HEK293T (cell line): ENCODE results near the gene AEBP1.

Source experiments
- BHLHE40 ChIP-seq: fragments of 450-650 bp; IDR thresholded peaks from 2 replicates; pipeline ENCODE4 v1.6.1; 2016; ENCODE audit warnings: mild to moderate bottlenecking, moderate library complexity, borderline replicate concordance
- ELF4 ChIP-seq: fragments of 450-650 bp; IDR thresholded peaks from 2 replicates; pipeline ENCODE4 v1.6.1; 2017; ENCODE audit warnings: antibody characterized with exemption
- FOXM1 ChIP-seq: fragments of 450-650 bp; IDR thresholded peaks from 2 replicates; pipeline ENCODE4 v1.6.1; 2017; ENCODE audit warnings: mild to moderate bottlenecking, borderline replicate concordance
- L3MBTL2 ChIP-seq: fragments of 450-650 bp; conservative IDR thresholded peaks from 2 replicates; pipeline ENCODE4 v1.6.1; 2016; ENCODE audit warnings: mild to moderate bottlenecking
- TARDBP ChIP-seq: fragments of 450-650 bp; IDR thresholded peaks from 2 replicates; pipeline ENCODE4 v1.6.1; 2016

DNA sequence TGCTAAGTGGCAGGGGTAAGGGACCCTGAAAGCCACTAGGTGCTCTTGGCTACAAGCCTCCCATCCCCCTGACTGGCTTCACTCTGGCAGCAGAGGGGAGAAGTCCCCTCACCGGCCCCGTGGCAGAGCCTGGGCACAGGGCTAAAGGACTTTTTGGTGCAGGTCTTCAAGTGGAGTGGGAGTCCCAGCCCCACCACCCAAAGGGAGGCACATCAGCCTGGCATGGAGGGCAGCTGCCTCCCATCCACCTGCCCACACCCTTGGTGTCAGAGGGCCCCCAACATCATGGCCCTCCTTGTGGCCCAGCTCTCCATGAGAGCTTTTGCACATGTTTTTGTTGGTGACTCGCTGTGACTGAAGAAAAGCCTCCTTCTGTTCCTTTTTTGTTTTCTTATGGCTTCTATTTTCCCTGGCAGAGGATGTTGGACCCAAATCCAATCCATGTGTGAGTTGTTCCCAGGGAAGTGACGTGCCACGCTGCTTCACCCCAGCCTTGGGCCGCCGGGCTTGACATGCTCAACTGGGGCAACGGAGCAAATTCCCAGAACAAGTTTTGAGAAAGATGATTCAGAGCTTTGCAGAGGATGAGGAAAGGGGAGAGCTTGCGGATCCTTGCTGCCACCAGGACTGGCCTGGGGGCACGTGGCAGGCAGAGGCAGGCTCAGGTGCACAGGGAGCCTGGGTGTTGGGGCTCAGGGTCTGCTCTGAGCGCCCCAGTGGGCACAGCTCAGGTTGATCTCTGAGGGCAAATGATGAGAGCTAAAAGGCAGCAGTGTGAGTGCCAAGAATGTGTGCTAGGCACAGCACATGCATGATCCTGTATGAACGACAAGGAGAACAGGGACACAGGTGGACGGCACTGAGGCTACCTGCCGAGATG is 1.9 kb upstream of the AEBP1 start:
- TF ChIP-seq BHLHE40 (no peak), TARDBP (no peak), FOXM1 (no peak), ELF4 (no peak), L3MBTL2 (no peak)
